GM12874 (cell line): ENCODE measurements around the gene RNF2.

ENCODE experiments used
- TF ChIP-seq, protein P1 (sequence below): IDR thresholded peaks from 2 replicates; pipeline ENCODE4 v1.5.1; 2011; ENCODE audit warnings: low read depth, mild to moderate bottlenecking, control low read depth, low read length, moderate library complexity; ENCODE audit not compliant: insufficient read depth

The RNF2 gene

GRCh38 chr1:185017966-185018365 is 27.4 kb upstream of the RNF2 start:
- TF ChIP-seq, protein P1, sequence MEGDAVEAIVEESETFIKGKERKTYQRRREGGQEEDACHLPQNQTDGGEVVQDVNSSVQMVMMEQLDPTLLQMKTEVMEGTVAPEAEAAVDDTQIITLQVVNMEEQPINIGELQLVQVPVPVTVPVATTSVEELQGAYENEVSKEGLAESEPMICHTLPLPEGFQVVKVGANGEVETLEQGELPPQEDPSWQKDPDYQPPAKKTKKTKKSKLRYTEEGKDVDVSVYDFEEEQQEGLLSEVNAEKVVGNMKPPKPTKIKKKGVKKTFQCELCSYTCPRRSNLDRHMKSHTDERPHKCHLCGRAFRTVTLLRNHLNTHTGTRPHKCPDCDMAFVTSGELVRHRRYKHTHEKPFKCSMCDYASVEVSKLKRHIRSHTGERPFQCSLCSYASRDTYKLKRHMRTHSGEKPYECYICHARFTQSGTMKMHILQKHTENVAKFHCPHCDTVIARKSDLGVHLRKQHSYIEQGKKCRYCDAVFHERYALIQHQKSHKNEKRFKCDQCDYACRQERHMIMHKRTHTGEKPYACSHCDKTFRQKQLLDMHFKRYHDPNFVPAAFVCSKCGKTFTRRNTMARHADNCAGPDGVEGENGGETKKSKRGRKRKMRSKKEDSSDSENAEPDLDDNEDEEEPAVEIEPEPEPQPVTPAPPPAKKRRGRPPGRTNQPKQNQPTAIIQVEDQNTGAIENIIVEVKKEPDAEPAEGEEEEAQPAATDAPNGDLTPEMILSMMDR, result no peak

GRCh38 chr1:185027252-185027882 is 18.0 kb upstream of the RNF2 start:
- TF ChIP-seq, protein P1, result no peak

DNA sequence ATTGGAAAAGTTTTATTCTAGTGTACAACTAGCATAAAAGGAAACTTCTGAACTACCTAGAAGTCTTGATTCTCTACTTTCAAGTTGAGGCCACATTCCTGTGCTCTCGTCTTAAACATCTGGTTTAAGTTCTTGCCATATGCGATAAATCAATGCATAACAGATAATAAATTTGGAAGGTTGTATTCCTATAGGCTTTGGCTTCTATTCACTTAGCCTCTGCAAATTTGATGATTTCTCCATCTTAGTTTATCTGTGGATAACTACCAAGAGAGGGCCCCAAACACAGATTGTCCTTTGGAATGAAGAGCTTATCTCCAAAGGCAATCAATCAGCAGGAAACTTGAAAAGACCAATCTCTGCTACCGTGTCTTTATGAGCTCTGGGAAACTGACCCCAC is 11.7 kb upstream of the RNF2 start:
- TF ChIP-seq, protein P1, result no peak

- TF ChIP-seq, protein P1, result no peak
Observed at GRCh38 chr1:185035258-185035657, 10.1 kb upstream of the RNF2 start.

- TF ChIP-seq, protein P1, result no peak
Observed at GRCh38 chr1:185038813-185039376, 6.5 kb upstream of the RNF2 start.

DNA sequence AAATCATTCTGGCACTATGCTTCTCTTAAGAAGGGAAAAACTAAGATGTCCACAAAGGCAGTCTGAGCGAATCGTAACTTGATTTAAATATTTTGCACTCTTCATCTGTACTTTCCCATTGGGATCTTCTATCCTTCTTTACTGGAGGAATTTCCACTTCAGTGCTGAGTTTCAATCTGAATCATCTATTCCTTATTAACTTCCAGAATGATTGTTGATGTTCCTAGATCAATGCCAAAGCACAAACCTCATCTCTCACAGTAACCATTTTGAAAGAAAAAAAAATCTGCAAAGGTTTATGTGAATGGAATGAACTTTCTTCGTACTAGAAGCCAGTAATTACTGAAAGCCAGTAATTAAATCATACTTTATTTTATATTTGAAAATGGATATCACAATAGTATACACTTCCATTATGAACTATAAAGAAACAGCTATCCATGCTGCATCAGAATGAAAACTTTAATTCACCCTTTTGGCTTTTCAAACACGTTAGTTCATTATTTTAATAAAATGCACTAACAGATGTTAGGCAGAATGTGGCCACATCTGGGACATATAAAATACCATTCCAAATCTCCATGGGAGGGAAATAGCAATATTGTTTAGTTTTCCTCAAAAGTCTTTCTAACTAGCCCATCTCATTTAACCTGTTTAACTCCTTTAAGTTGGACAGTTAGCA is 5.5 kb upstream of the RNF2 start:
- TF ChIP-seq, protein P1, result no peak

- TF ChIP-seq, protein P1, result no peak
Observed at GRCh38 chr1:185040408-185040735, 5.0 kb upstream of the RNF2 start.
